ENCODE data around the gene TMEM63A. TPM values are rescaled to one million over a fixed set of nuclear protein-coding genes. Genes with fewer than 3 reads are reported as not detected.

The TMEM63A gene
- total RNA-seq, 1 donor from 2014 or later: 5.1 TPM

DNA sequence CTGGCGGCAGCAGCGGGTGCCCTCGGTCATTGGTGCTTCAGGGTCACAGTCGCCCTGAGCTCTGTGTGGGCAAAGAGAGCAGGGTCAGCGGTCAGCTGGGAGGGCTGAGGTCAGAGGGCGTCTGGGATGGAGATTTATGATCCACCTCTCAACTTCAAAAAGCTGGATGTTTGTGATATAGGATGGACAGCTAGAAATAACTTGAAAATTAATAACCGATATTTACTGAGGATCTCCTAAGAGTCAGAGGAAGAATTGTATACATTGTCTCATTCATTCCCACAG, 4.8 kb upstream of the TMEM63A start:
- H3K9me3 Mint-ChIP-seq: no peaks in the 10 kb centered on the region
- no peak overlapping the region for H3K27ac Mint-ChIP-seq
- Histone ChIP-seq H2AFZ (replicated peaks) (no peak overlapping the region), H3K79me2 (ENCODE audit: low read depth) (no peaks in the 10 kb centered on the region), H3K9me3 (ENCODE audit: low read depth) (no peaks in the 10 kb centered on the region), H3K4me2 (no peak overlapping the region), H4K20me1 (ENCODE audit: low read depth) (no peaks in the 10 kb centered on the region), H3K4me3 (no peak overlapping the region), H3K27me3 (peaks cover 80% of the 10 kb centered on the region), H3K9ac (no peak overlapping the region), H3K27ac (no peak overlapping the region), H3K4me1 (no peaks in the 10 kb centered on the region), H3K36me3 (no peaks in the 10 kb centered on the region), H3F3A (ENCODE audit: low read depth) (peaks cover 20% of the 10 kb centered on the region)
- TF ChIP-seq EZH2phosphoT487 (IDR thresholded peaks at IDR 0.05): no peak
- no peak for TF ChIP-seq EZH2 (IDR thresholded peaks at IDR 0.05)
- TF ChIP-seq, protein P1, sequence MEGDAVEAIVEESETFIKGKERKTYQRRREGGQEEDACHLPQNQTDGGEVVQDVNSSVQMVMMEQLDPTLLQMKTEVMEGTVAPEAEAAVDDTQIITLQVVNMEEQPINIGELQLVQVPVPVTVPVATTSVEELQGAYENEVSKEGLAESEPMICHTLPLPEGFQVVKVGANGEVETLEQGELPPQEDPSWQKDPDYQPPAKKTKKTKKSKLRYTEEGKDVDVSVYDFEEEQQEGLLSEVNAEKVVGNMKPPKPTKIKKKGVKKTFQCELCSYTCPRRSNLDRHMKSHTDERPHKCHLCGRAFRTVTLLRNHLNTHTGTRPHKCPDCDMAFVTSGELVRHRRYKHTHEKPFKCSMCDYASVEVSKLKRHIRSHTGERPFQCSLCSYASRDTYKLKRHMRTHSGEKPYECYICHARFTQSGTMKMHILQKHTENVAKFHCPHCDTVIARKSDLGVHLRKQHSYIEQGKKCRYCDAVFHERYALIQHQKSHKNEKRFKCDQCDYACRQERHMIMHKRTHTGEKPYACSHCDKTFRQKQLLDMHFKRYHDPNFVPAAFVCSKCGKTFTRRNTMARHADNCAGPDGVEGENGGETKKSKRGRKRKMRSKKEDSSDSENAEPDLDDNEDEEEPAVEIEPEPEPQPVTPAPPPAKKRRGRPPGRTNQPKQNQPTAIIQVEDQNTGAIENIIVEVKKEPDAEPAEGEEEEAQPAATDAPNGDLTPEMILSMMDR (IDR thresholded peaks at IDR 0.05): no peak
- H3K27me3 Mint-ChIP-seq (ENCODE audit: insufficient read depth, low read depth): peaks cover 13% of the 10 kb centered on the region
- H3K4me1 Mint-ChIP-seq: peaks cover 16% of the 10 kb centered on the region
- H3K4me3 Mint-ChIP-seq: no peak overlapping the region
- H3K36me3 Mint-ChIP-seq: no peaks in the 10 kb centered on the region
- no peak for DNase-seq (ENCODE audit: low spot score)

DNA sequence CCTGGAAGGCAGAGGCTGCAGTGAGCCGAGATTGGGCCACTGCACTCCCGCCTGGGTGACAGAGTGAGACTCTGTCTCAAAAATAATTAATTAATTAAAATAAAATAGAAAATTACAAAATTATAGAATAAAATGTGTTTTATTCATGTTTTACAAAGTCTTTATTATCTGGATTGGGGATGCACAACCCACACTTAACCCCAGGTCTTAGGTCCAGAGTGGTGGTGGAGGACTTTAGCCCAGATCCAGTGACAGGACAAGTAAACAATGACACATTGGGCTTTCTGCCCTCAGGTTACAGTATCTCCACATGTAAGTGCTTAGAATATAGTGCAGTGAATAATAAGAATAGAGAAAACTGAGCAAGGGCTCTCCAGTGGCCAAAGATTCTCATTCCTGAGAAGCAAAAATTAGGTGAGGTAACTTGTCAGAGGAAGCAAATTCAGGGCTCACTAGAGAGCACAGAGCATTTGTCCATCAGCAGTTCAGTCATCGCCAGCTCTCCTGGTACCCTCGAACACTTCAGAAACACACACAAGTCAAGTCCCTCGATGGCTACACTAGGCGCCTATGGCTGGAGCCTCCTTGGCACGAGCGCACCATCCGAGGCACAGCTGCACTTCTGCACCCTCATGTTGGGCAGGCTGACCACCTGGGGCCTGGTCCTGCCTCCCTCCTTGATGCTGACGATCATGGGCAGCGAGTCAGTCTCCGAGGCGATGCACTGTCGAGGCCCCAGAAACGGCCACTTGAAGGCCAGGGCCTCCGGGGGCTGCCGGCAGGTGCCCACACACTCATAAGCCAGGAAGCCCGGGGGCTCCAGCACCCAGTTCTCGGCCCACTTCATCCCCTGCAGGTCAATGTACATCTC, 4.2 kb upstream of the TMEM63A start:
- no peaks in the 10 kb centered on the region for H3K9me3 ChIP-seq (ENCODE audit: low read depth)
- Mint-ChIP-seq H3K9me3 (no peaks in the 10 kb centered on the region), H3K4me1 (peaks cover 16% of the 10 kb centered on the region), H3K27ac (no peak overlapping the region), H3K36me3 (no peaks in the 10 kb centered on the region), H3K4me3 (no peak overlapping the region), H3K27me3 (ENCODE audit: insufficient read depth, low read depth) (peaks cover 13% of the 10 kb centered on the region)
- DNase-seq (ENCODE audit: low spot score): no peak
- peaks cover 86% of the 10 kb centered on the region for H3K27me3 ChIP-seq
- TF ChIP-seq EZH2 (IDR thresholded peaks at IDR 0.05): no peak
- no peak for TF ChIP-seq EZH2phosphoT487 (IDR thresholded peaks at IDR 0.05)
- TF ChIP-seq, protein P1 (IDR thresholded peaks at IDR 0.05): no peak
- H2AFZ ChIP-seq (replicated peaks): no peak overlapping the region
- H3K27ac ChIP-seq: no peak overlapping the region
- no peaks in the 10 kb centered on the region for H4K20me1 ChIP-seq (ENCODE audit: low read depth)
- no peaks in the 10 kb centered on the region for H3K79me2 ChIP-seq (ENCODE audit: low read depth)
- H3K4me3 ChIP-seq: no peak overlapping the region
- H3K4me2 ChIP-seq: no peak overlapping the region
- peaks cover 2% of the 10 kb centered on the region for H3K4me1 ChIP-seq
- no peak overlapping the region for H3K9ac ChIP-seq
- H3K36me3 ChIP-seq: no peaks in the 10 kb centered on the region
- peaks cover 25% of the 10 kb centered on the region for H3F3A ChIP-seq (ENCODE audit: low read depth)

DNA sequence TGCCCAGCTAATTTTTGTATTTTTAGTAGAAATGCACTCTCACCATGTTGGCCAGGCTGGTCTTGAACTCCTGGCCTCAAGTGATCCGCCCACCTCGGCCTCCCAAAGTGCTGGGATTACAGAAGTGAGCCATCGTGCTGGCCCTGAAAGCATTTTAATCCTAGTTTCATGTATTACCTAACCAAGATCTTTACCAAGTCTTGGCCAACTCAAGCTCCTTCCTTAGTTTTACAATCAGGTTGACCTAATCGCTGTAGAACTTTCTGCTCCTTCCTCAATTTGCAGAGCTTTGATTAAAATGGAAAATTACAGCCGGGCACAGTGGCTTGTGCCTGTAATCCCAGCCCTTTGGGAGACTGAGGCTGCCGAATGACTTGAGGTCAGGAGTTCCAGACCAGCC, 3.2 kb upstream of the TMEM63A start:
- DNase-seq (ENCODE audit: low spot score): no peak
- Histone ChIP-seq H3K4me1 (peaks cover 10% of the 10 kb centered on the region), H3K9ac (no peak overlapping the region), H3K79me2 (ENCODE audit: low read depth) (no peaks in the 10 kb centered on the region), H3F3A (ENCODE audit: low read depth) (peaks cover 35% of the 10 kb centered on the region), H3K36me3 (no peaks in the 10 kb centered on the region), H3K4me3 (no peak overlapping the region), H3K4me2 (no peak overlapping the region), H3K9me3 (ENCODE audit: low read depth) (no peaks in the 10 kb centered on the region), H3K27me3 (peaks cover 96% of the 10 kb centered on the region), H2AFZ (replicated peaks) (no peak overlapping the region), H3K27ac (no peak overlapping the region), H4K20me1 (ENCODE audit: low read depth) (peaks cover 6% of the 10 kb centered on the region)
- Mint-ChIP-seq H3K27me3 (ENCODE audit: insufficient read depth, low read depth) (peaks cover 13% of the 10 kb centered on the region), H3K36me3 (no peaks in the 10 kb centered on the region), H3K9me3 (no peaks in the 10 kb centered on the region), H3K27ac (no peak overlapping the region), H3K4me1 (peaks cover 20% of the 10 kb centered on the region), H3K4me3 (no peak overlapping the region)
- TF ChIP-seq EZH2 (IDR thresholded peaks at IDR 0.05) (no peak), EZH2phosphoT487 (IDR thresholded peaks at IDR 0.05) (no peak)
- TF ChIP-seq, protein P1 (IDR thresholded peaks at IDR 0.05): no peak
